H1 (cell line): Measurements from ENCODE around the gene ULBP3. TPM values are rescaled to one million over a fixed set of nuclear protein-coding genes. Genes with fewer than 3 reads are reported as not detected.

Experiments used
- CTCF ChIA-PET: fragments of 300-600 bp; sonication (Branson Sonifier 250); formaldehyde crosslinking; loops from one replicate; lab custom pipeline; 2021; ENCODE audit not compliant: partially characterized antibody; lab: Charles Lee
- POLR2A ChIA-PET: fragments of 300-600 bp; sonication (Branson Sonifier 250); formaldehyde crosslinking; loops from one replicate; lab custom pipeline; 2021; ENCODE audit warnings: inconsistent platforms; ENCODE audit not compliant: partially characterized antibody; lab: Charles Lee
- DNase-seq, 2 experiments: peaks; one replicate each; pipeline versions ENCODE4 v3.0.0 to v3.0.0-alpha.2; 2010 to 2022; ENCODE audit warnings: low spot score in 2 of 2, low read depth in 1 of 2, mixed read lengths in 1 of 2
- FAIRE-seq: peaks from 2 replicates; lab custom pipeline; 2011; peaks lifted over from hg19 to GRCh38; lab: Jason Lieb, UNC
- H2AFZ ChIP-seq: 2 replicates; pipeline ENCODE4 v1.8.1; 2012; ENCODE audit warnings: low read length, inconsistent platforms
- H2AK5ac ChIP-seq: 2 replicates; pipeline ENCODE4 v1.6.1; 2013; ENCODE audit warnings: low read depth, low read length
- H2BK120ac ChIP-seq: replicated peaks from 2 replicates; pipeline ENCODE3; 2013; ENCODE audit warnings: low read depth, low read length, inconsistent platforms
- H2BK12ac ChIP-seq: 2 replicates; pipeline ENCODE4 v1.6.1; 2013; ENCODE audit warnings: low read depth, low read length
- H2BK15ac ChIP-seq: 2 replicates; pipeline ENCODE4 v1.6.1; 2013; ENCODE audit warnings: low read length
- H2BK20ac ChIP-seq: 2 replicates; pipeline ENCODE4 v1.6.1; 2013; ENCODE audit warnings: low read length
- H2BK5ac ChIP-seq: 2 replicates; pipeline ENCODE4 v1.6.1; 2013; ENCODE audit warnings: low read depth, low read length
- H3K14ac ChIP-seq: 2 replicates; pipeline ENCODE4 v1.6.1; 2013; ENCODE audit warnings: inconsistent platforms; ENCODE audit not compliant: insufficient read length
- H3K18ac ChIP-seq: 2 replicates; pipeline ENCODE4 v1.6.1; 2013; ENCODE audit warnings: low read length; ENCODE audit errors: extremely low read depth
- H3K23ac ChIP-seq: 2 replicates; pipeline ENCODE4 v1.6.1; 2013; ENCODE audit warnings: inconsistent platforms; ENCODE audit not compliant: insufficient read length
- H3K23me2 ChIP-seq: 2 replicates; pipeline ENCODE4 v1.6.1; 2013; ENCODE audit warnings: low read depth, low read length
- H3K27ac ChIP-seq: 2 replicates; pipeline ENCODE4 v1.6.1; 2011; ENCODE audit warnings: low read depth, low read length, inconsistent platforms
- H3K27me3 ChIP-seq, 4 experiments: replicated peaks in 1 of 4; 1 replicate in 1 of 4; 2 replicates in 3 of 4; pipeline versions ENCODE4 v1.6.1 to v1.8.1; 2011 to 2013; ENCODE audit warnings: low read length in 3 of 4, mild to moderate bottlenecking in 3 of 4, inconsistent platforms in 2 of 4, mixed read lengths in 2 of 4, moderate library complexity in 1 of 4; ENCODE audit not compliant: control insufficient read depth in 3 of 4, insufficient read depth in 3 of 4; ENCODE audit errors: extremely low read depth in 1 of 4
- H3K36me3 ChIP-seq, 4 experiments: 2 replicates each; pipeline versions ENCODE4 v1.6.1 to v1.8.1; 2011 to 2013; ENCODE audit warnings: mild to moderate bottlenecking in 4 of 4, low read length in 3 of 4, moderate library complexity in 2 of 4, control low read depth in 1 of 4, inconsistent platforms in 1 of 4; ENCODE audit not compliant: insufficient read depth in 4 of 4, control insufficient read depth in 2 of 4
- H3K4ac ChIP-seq: replicated peaks from 2 replicates; pipeline ENCODE3; 2013; ENCODE audit warnings: low read length, low read depth, mixed read lengths, inconsistent platforms; ENCODE audit not compliant: insufficient read length
- H3K4me1 ChIP-seq, 4 experiments: replicated peaks in 1 of 4; 1 replicate in 1 of 4; 2 replicates in 3 of 4; pipeline versions ENCODE4 v1.6.1 to v1.8.1; 2011 to 2013; ENCODE audit warnings: low read length in 3 of 4, inconsistent platforms in 2 of 4, mixed read lengths in 1 of 4; ENCODE audit not compliant: insufficient read depth in 4 of 4, control insufficient read depth in 3 of 4
- H3K4me2 ChIP-seq, 2 experiments: 2 replicates each; pipeline versions ENCODE4 v1.6.1 to v1.8.1; 2011 to 2013; ENCODE audit warnings: low read depth in 2 of 2, low read length in 2 of 2, control low read depth in 1 of 2, inconsistent platforms in 1 of 2, mild to moderate bottlenecking in 1 of 2; ENCODE audit not compliant: insufficient read depth in 1 of 2
- H3K4me3 ChIP-seq, 4 experiments: fragments of 200-600, 300-600 bp in 1 of 4; sonication (generic), shearing (Covaris generic), sonication (Bioruptor Twin) in 1 of 4; 2 replicates each; pipeline versions ENCODE4 v1.5.1 to v1.8.1; 2011 to 2016; ENCODE audit warnings: low read length in 4 of 4, low read depth in 3 of 4, control low read depth in 2 of 4, inconsistent platforms in 2 of 4, mild to moderate bottlenecking in 2 of 4, mixed read lengths in 1 of 4, moderate library complexity in 1 of 4; ENCODE audit not compliant: insufficient read depth in 2 of 4; ENCODE audit errors: extremely low read depth in 1 of 4
- H3K56ac ChIP-seq: replicated peaks from 2 replicates; pipeline ENCODE3; 2013; ENCODE audit warnings: low read depth, mild to moderate bottlenecking, mixed read lengths, low read length, inconsistent platforms; ENCODE audit not compliant: insufficient read length
- H3K79me1 ChIP-seq: 2 replicates; pipeline ENCODE4 v1.6.1; 2013; ENCODE audit warnings: low read depth, low read length, control low read depth
- H3K79me2 ChIP-seq, 2 experiments: 2 replicates each; pipeline versions ENCODE4 v1.6.1 to v1.8.1; 2012 to 2013; ENCODE audit warnings: low read length in 2 of 2, mild to moderate bottlenecking in 2 of 2, inconsistent platforms in 1 of 2; ENCODE audit not compliant: insufficient read depth in 2 of 2, control insufficient read depth in 1 of 2
- H3K9ac ChIP-seq, 4 experiments: replicated peaks in 1 of 4; 1 replicate in 1 of 4; 2 replicates in 3 of 4; pipeline versions ENCODE4 v1.6.1 to v1.8.1; 2011 to 2013; ENCODE audit warnings: low read depth in 3 of 4, low read length in 3 of 4, control low read depth in 2 of 4, mild to moderate bottlenecking in 2 of 4, moderate library complexity in 2 of 4, inconsistent platforms in 1 of 4; ENCODE audit errors: extremely low read depth in 1 of 4
- H3K9me3 ChIP-seq, 2 experiments: 2 replicates each; pipeline versions ENCODE4 v1.6.1 to v1.8.1; 2012 to 2013; ENCODE audit warnings: mild to moderate bottlenecking in 2 of 2, moderate library complexity in 2 of 2, control low read depth in 1 of 2, inconsistent platforms in 1 of 2, low read depth in 1 of 2, low read length in 1 of 2, mixed read lengths in 1 of 2; ENCODE audit not compliant: insufficient read depth in 2 of 2
- H4K20me1 ChIP-seq, 2 experiments: replicated peaks in 1 of 2; 2 replicates each; pipeline versions ENCODE3 to v1.8.1; 2011 to 2013; ENCODE audit warnings: inconsistent platforms in 2 of 2, low read length in 2 of 2, mild to moderate bottlenecking in 1 of 2; ENCODE audit not compliant: insufficient read depth in 2 of 2, control insufficient read depth in 1 of 2
- H4K5ac ChIP-seq: 2 replicates; pipeline ENCODE4 v1.6.1; 2013; ENCODE audit warnings: low read length, low read depth, mixed read lengths, inconsistent platforms; ENCODE audit not compliant: insufficient read length
- H4K8ac ChIP-seq: 2 replicates; pipeline ENCODE4 v1.8.0; 2013; ENCODE audit warnings: mild to moderate bottlenecking, moderate library complexity, low read length, inconsistent platforms; ENCODE audit not compliant: insufficient read depth; ENCODE audit errors: extremely low read depth
- H4K91ac ChIP-seq: replicated peaks from 2 replicates; pipeline ENCODE3; 2013; ENCODE audit warnings: low read length, mixed read lengths, inconsistent platforms; ENCODE audit not compliant: insufficient read length
- JUND ChIP-seq: IDR thresholded peaks from 2 replicates; pipeline ENCODE4 v1.6.1; 2011; ENCODE audit warnings: mild to moderate bottlenecking, improper control_type of control experiment, low read length
- WGBS, 2 experiments: shearing (Covaris generic) in 1 of 2; methylation state at CpG; one replicate each; pipeline versions ENCODE4 v1.1.6 to v1.1.7; 2013 to 2015; ENCODE audit warnings: low lambda C conversion rate in 2 of 2, mixed read lengths in 2 of 2, inconsistent platforms in 1 of 2, low coverage in 1 of 2, missing lambda C conversion rate in 1 of 2; ENCODE audit not compliant: insufficient replicate concordance in 2 of 2, insufficient coverage in 1 of 2, insufficient read length in 1 of 2; ENCODE audit errors: extremely low coverage in 1 of 2, missing lambda C conversion rate in 1 of 2; 5-methylcytosine and 5-hydroxymethylcytosine counted together
- polyA plus RNA-seq, 7 experiments: library from polyadenylated mRNA; depleted of rRNA in 3 of 7; stranded (reverse) in 5 of 7; unstranded in 2 of 7; fragments of >200 nt in 5 of 7; fragments of 200-250 nt in 2 of 7; gene quantifications; 1 replicate in 5 of 7; 2 replicates in 1 of 7; 4 replicates in 1 of 7; pipeline versions ENCODE4 v1.2.1 to v1.2.3, GENCODE V29; 2011 to 2013; ENCODE audit warnings: missing spikeins in 2 of 7, mixed read lengths in 2 of 7
- total RNA-seq: library from RNA; stranded (reverse); fragmentation: NEBNext Ultra II Directional; extraction: Animal tissue kit (Norgen Biotek cat#: 25700); gene quantifications from 2 replicates; pipeline ENCODE4 v1.2.1, GENCODE V29; 2021

Gene ULBP3
- total and polyA plus RNA-seq, 2 of the 8 experiments (the other 6 are each of a cell fraction or from before 2014, with no cell fraction given) = 1.9 to 4.2 TPM

DNA sequence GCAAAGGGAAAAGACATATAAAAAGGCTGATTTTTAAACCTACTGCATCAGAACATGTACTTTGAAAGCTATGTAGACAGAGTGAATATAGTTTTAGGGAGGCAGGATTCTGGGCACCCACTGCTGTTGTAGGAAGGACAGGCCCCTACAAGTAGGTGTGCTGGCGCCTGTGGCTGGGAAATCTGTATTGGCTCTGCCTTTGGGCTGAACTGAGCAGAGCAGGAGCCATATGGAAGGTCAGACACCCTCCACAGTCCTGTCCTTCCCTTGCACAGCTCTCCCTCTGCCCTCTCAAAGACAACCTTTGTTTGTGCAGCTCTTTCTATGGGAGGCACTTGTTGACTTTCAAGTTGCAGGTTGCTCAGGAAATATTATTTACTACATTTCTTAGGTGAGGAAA, 18.4 kb upstream of the ULBP3 start:
- Histone ChIP-seq H3K27ac (no peak overlapping the region), H3K79me1 (no peaks in the 10 kb centered on the region), H3K18ac (no peak overlapping the region), H3K4me1 (peaks cover 0 to 3% (median 0%) of the 10 kb centered on the region in 4 experiments; a peak in 1 of 7 replicates), H2AK5ac (no peak overlapping the region), H3K9me3 (no peaks in the 10 kb centered on the region), H3K36me3 (no peaks in the 10 kb centered on the region), H4K5ac (no peak overlapping the region), H4K8ac (no peak overlapping the region), H2BK12ac (no peak overlapping the region), H2BK120ac (no peak overlapping the region), H3K23ac (no peak overlapping the region), H2AFZ (no peak overlapping the region), H3K27me3 (no peaks in the 10 kb centered on the region; a peak in 2 of 7 replicates), H2BK5ac (no peak overlapping the region)
- POLR2A ChIA-PET = interaction anchor here (0.6 kb wide), 1 partner anchor 18 kb away, joined by 3 read pairs; the partner anchor contains the start of gene ULBP3
- 100% methylated on average over 1 of the region's 1 CpG; no CpG with 5 or more reads in 1 of the 2 experiments for WGBS, 2 experiments
- TF ChIP-seq JUND = no peak
- TF ChIP-seq, all 59 proteins: peak for 0
- CTCF ChIA-PET = interaction anchor here (0.7 to 1.9 kb wide), 5 partner anchors 9 to 311 kb away, joined by 3 to 4 read pairs (median 3); no protein-coding TSS in a partner anchor
- Histone ChIP-seq H3K4me2 (no peak overlapping the region), H3K56ac (no peak overlapping the region), H4K20me1 (no peaks in the 10 kb centered on the region), H3K14ac (no peak overlapping the region), H3K4me3 (no peak overlapping the region), H3K23me2 (no peaks in the 10 kb centered on the region), H3K4ac (no peak overlapping the region), H3K9ac (no peak overlapping the region), H4K91ac (no peak overlapping the region), H2BK20ac (no peak overlapping the region), H3K79me2 (no peaks in the 10 kb centered on the region), H2BK15ac (no peak overlapping the region)
- DNase-seq (no peak), FAIRE-seq (no peak)
